NCI-H2171 treated with DMSO at 0.1 percent for 48 hours (cell line): ENCODE results near the gene EPHB6.

Source experiments
- DNase-seq: peaks from one replicate; lab custom pipeline; 2025; lab: John Stamatoyannopoulos, UW

EPHB6 gene

GRCh38 chr7:142866361-142867096, 11.7 kb downstream of the EPHB6 start:
- DNase-seq: peak; percentile 13

GRCh38 chr7:142867097-142867378, 12.2 kb downstream of the EPHB6 start:
- no peak for DNase-seq

- no peak for DNase-seq
Measured at GRCh38 chr7:142867398-142868187, 12.7 kb downstream of the EPHB6 start.

GRCh38 chr7:142868188-142868985, 13.5 kb downstream of the EPHB6 start:
- no peak for DNase-seq

- DNase-seq: no peak
Measured at GRCh38 chr7:142868986-142869415, 14.1 kb downstream of the EPHB6 start.

- no peak for DNase-seq
Measured at GRCh38 chr7:142869434-142869833, 14.6 kb downstream of the EPHB6 start.

- no peak for DNase-seq
Measured at GRCh38 chr7:142870147-142870559, 15.3 kb downstream of the EPHB6 start.

- DNase-seq: no peak
Measured at GRCh38 chr7:142870566-142871259, 15.8 kb downstream of the EPHB6 start.

- DNase-seq: no peak
Measured at GRCh38 chr7:142871260-142872105, 16.6 kb downstream of the EPHB6 start.

GRCh38 chr7:142872106-142872675, 17.3 kb downstream of the EPHB6 start:
- no peak for DNase-seq

- DNase-seq: no peak
Measured at GRCh38 chr7:142873281-142873784, 18.5 kb downstream of the EPHB6 start.

GRCh38 chr7:142873871-142874270, 19.0 kb downstream of the EPHB6 start:
- DNase-seq: no peak

GRCh38 chr7:142874409-142874808, 19.5 kb downstream of the EPHB6 start:
- no peak for DNase-seq

- DNase-seq: no peak
Measured at GRCh38 chr7:142874837-142875236, 20.0 kb downstream of the EPHB6 start.

- no peak for DNase-seq
Measured at GRCh38 chr7:142875456-142875855, 20.6 kb downstream of the EPHB6 start.

- no peak for DNase-seq
Measured at GRCh38 chr7:142876236-142876960, 21.5 kb downstream of the EPHB6 start.

- no peak for DNase-seq
Measured at GRCh38 chr7:142876991-142877910, 22.4 kb downstream of the EPHB6 start.

GRCh38 chr7:142878315-142878714, 23.4 kb downstream of the EPHB6 start:
- no peak for DNase-seq

- DNase-seq: no peak
Measured at GRCh38 chr7:142879060-142879459, 24.2 kb downstream of the EPHB6 start.
